NCI-H187 treated with DMSO at 0.1 percent for 48 hours (cell line): Measurements from ENCODE around the gene COMT.

Source experiments
- DNase-seq: peaks from one replicate; lab custom pipeline; 2025; lab: John Stamatoyannopoulos, UW

Gene COMT

GRCh38 chr22:19982991-19983578 is 41.5 kb downstream of the COMT start:
- no peak for DNase-seq

DNA sequence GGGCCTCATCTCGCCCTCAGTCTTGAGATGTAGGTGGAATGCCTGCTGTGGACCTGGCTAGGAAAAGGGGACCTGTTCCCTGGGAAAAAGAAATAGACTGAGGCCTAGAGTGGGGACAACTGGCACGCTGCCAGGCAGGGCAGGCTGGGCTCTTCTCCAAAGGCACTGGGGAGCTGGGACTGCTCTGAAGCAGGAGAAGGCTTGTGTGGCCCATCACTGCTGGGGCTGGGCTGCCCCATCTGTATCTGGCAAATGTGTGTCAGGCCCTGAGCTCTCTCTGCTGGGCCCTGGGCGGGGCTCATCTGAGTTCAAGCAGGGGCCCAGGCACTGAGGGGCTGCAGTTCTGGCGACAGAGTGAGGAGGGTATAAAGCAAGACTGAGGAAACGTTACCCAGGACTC is 42.2 kb downstream of the COMT start:
- DNase-seq = no peak

- DNase-seq = no peak
These were observed 42.7 kb downstream of the COMT start for GRCh38 chr22:19984201-19984753.

- no peak for DNase-seq
These were observed 43.6 kb downstream of the COMT start for GRCh38 chr22:19984851-19985811.

DNA sequence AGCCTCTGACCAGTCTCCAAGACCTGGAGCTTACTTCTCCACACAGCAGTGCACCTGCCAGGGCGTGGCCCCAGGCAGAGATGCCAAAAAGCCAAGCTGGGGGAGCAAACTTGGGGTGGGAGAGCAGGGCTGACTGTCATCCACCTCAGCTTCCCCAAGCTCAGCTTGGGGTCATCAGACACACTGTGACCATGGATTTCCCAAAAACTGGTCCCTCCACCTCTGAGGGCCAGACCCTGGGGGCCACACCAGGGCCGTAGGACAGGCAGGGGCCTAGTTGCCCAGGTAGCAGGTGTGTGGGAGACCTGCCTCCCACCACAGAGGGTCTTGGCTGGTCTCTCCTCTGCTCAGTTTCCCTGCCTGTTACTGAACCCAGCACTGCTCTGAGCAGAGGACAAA is 44.4 kb downstream of the COMT start:
- no peak for DNase-seq

- no peak for DNase-seq
These were observed 45.1 kb downstream of the COMT start for GRCh38 chr22:19986410-19987341.

DNA sequence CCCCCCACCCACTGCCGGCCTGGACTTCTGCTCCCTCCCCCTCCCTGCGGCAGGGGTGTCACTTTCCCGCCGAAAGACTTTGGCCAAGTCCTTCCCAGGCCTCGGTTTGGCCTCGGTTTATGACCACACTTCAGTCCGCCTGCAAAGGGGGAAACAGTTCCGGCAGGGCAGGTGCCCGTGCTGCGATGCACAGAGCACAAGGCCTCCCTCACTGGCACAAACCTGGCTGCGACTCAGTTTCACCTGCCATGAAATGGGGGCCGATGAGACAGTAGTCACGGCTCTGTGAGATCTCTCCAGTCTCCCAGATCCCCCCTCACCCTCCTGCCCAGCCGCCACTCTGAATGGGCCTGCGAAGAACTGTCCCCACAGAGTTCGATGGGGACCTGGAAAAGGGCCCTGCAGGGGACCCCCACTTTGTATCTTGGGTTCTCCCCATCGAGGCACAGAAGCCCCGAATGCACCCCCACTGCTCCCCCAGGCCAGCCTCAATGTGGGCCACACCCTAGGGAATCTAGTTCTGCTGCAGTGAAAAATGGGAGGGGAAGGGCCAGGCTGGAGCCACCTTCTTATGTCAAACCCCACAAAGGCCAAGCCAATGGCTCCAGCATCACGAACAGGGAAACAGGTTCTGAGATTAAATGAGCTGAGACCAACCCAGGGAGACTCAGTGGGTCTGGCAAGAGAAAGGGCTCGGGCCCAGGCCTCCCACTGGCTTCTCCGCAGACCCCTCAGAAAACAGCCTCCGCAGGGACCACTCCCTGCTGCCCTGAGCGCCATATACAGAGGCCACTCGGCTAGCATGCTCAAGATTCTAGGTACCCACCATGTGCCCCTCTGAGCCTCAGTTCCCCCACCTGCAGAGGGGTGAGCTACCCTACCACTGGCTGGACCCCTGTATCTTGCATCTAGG is 46.1 kb downstream of the COMT start:
- no peak for DNase-seq

DNA sequence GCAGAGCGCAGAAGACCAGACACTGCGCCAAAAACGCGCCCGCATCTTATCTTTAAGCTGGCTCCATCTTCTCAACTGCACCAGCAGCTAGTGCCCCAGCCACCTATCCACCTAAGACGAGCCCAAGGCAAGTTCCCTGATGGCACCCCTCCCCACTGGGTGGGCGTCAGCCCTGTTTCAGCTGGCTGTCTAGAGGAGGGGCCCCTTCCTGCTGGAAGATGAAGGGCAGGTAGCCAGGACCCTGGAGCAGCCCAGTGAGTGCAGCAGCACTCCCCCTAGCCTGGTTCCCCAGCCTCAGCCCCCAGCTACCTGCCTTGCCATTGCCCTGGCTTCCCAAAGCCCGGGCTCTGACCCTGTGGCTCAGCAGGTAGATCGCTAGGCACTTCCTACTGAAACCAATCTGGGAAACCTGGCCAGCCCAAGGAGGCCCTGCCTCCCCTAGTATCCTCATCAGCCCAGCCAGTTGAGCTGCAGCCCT is 46.8 kb downstream of the COMT start:
- no peak for DNase-seq

GRCh38 chr22:19988965-19989724 is 47.6 kb downstream of the COMT start:
- no peak for DNase-seq

DNA sequence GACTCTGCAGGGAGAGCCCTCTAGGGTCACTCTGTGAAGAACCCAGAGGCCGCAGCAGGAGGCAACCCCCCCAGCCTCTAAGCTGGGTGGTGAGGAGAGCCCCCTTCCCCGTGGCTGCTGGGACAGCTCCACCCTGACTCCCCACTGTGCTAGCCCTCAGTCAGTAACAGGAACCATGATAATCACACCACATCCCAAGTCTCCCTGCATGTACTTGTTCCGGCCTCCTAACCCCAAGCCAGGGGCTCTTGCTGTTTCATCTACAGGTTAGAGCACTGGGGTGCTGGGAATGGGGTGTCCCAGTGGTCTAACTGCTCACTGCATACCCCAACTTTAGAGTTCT is 48.1 kb downstream of the COMT start:
- no peak for DNase-seq

GRCh38 chr22:19990188-19990587 is 48.6 kb downstream of the COMT start:
- no peak for DNase-seq

- DNase-seq = no peak
These were observed 49.2 kb downstream of the COMT start for GRCh38 chr22:19990609-19991394.

DNA sequence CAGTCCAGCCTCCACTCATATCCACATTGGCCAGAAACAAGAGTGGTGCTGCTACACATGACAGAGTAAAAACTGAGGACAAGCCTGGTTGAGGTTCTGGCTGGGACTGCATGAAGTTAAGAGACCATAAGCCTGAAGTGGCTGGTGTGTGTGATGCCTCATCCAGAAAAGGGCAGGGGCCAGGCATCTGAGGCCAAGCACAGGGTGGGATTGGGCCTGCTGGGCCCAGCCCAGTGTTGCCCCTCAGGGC is 49.7 kb downstream of the COMT start:
- DNase-seq = no peak

- no peak for DNase-seq
These were observed 50.3 kb downstream of the COMT start for GRCh38 chr22:19991645-19992451.

GRCh38 chr22:19992481-19992911 is 50.9 kb downstream of the COMT start:
- DNase-seq = no peak

GRCh38 chr22:19992921-19993355 is 51.4 kb downstream of the COMT start:
- no peak for DNase-seq

DNA sequence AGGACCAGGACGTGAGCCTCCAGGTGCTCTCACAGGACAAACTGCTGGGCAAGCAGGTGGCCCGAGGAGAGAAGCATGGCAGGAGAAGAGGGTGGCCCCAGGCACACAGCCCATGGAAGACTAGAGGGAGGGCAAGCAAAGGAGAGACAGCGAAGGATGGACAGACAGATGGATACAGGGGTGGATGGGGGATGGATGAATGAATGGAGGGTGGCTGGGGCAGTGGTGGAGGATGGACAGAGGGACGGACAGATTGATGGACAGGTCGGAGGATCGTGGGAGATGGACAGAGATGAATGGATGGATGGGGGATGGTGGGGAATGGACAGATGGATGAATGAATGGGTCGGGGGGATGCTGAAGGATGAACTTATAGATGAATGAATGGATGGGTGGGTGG is 52.4 kb downstream of the COMT start:
- no peak for DNase-seq

DNA sequence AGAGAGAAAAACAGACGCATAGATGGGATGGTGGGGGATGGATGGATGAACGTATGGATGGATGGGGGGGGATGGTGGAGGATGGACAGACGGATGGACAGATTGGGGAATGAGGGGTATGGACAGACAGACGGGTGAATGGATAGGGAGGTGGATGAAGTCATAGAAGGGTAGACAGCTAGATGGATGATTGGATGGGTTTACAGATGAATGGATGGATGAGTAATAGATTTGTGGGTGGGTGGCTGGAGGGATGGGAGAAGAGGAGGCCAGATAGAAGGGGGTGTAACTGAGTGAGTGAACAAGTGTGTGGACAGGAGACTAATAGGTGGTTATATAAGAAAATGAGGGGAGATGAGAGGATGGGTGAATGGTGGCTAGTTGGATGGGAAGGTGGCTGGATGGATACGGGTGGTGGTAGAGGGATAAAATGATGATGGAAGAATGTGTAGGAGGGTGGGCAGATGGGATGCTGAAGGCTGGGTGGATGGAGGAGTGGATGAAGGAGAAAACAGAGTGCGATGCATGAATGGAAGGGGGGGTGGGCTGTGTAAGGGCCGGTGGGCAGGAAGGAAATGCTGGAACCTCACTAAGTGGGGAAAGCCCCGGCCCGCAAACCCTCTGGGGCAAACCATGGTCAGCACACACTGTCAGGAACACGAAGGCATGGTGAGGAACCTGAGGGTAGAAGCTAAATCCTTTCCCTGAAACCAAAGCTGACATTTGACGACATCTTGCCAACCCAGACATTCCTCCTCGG is 53.5 kb downstream of the COMT start:
- no peak for DNase-seq
